Ishikawa (cell line): Measurements from ENCODE around the gene NDUFC2.

Experiments used
- CEBPB ChIP-seq: IDR thresholded peaks from 2 replicates; pipeline ENCODE4 v1.6.1; 2012
- CREB1 ChIP-seq: IDR thresholded peaks from 2 replicates; pipeline ENCODE4 v1.6.1; 2012; ENCODE audit warnings: low read depth
- EGR1 ChIP-seq: IDR thresholded peaks from 2 replicates; pipeline ENCODE4 v1.6.1; 2012
- EP300 ChIP-seq: IDR thresholded peaks from 2 replicates; pipeline ENCODE4 v1.6.1; 2012; ENCODE audit warnings: borderline replicate concordance
- FOXM1 ChIP-seq: IDR thresholded peaks from 2 replicates; pipeline ENCODE4 v1.6.1; 2012; ENCODE audit warnings: low read depth, borderline replicate concordance
- NFIC ChIP-seq: IDR thresholded peaks from 2 replicates; pipeline ENCODE4 v1.6.1; 2012
- RAD21 ChIP-seq: IDR thresholded peaks from 2 replicates; pipeline ENCODE4 v1.6.1; 2012; ENCODE audit warnings: low read depth
- REST ChIP-seq: IDR thresholded peaks from 2 replicates; pipeline ENCODE4 v1.6.1; 2012; ENCODE audit warnings: low read depth, mild to moderate bottlenecking
- TAF1 ChIP-seq: IDR thresholded peaks from 2 replicates; pipeline ENCODE4 v1.6.1; 2012; ENCODE audit warnings: low read depth, mild to moderate bottlenecking
- TCF12 ChIP-seq: IDR thresholded peaks from 2 replicates; pipeline ENCODE4 v1.6.1; 2012; ENCODE audit warnings: low read depth
- TEAD4 ChIP-seq: IDR thresholded peaks from 2 replicates; pipeline ENCODE4 v1.6.1; 2012
- YY1 ChIP-seq: IDR thresholded peaks from 2 replicates; pipeline ENCODE4 v1.6.1; 2012; ENCODE audit warnings: low read depth
- ZBTB7A ChIP-seq: IDR thresholded peaks from 2 replicates; pipeline ENCODE4 v1.6.1; 2012; ENCODE audit warnings: low read depth
- TF ChIP-seq, protein P1 (sequence below): IDR thresholded peaks from 2 replicates; pipeline ENCODE4 v1.6.1; 2012
- TF ChIP-seq, protein P2 (sequence below): IDR thresholded peaks from 2 replicates; pipeline ENCODE4 v1.6.1; 2012

NDUFC2 gene

DNA sequence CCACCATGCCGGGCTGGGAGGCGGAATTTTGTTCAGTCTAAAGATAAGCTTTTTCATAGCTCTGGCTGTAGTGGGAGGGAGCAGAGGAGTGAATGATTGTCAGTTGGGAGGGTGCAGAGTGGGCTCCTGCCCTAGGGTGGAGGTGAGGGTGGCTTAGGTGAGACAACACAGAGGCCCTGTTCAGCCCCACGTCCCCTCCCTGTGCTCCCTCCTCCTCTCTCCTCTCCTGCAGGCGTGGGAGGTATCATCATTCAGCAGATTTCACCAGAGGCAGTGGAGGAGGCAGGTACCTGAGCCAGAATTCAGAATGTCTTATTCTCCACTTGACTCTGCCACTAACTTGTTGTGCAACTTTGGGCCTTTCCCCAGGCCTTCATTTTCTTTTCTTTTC is 17.7 kb downstream of the NDUFC2 start:
- no peak for TF ChIP-seq TAF1
- no peak for TF ChIP-seq FOXM1
- no peak for TF ChIP-seq EGR1
- no peak for TF ChIP-seq TEAD4
- no peak for TF ChIP-seq YY1
- TF ChIP-seq CEBPB = no peak
- TF ChIP-seq, protein P1, sequence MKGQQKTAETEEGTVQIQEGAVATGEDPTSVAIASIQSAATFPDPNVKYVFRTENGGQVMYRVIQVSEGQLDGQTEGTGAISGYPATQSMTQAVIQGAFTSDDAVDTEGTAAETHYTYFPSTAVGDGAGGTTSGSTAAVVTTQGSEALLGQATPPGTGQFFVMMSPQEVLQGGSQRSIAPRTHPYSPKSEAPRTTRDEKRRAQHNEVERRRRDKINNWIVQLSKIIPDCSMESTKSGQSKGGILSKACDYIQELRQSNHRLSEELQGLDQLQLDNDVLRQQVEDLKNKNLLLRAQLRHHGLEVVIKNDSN = no peak
- TF ChIP-seq TCF12 = no peak
- TF ChIP-seq ZBTB7A = no peak
- TF ChIP-seq, protein P2, sequence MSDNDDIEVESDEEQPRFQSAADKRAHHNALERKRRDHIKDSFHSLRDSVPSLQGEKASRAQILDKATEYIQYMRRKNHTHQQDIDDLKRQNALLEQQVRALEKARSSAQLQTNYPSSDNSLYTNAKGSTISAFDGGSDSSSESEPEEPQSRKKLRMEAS = no peak
- TF ChIP-seq RAD21 = no peak
- TF ChIP-seq CREB1 = no peak
- TF ChIP-seq EP300 = no peak

- TF ChIP-seq TAF1 (no peak), REST (no peak), EGR1 (no peak), TCF12 (no peak), NFIC (no peak), ZBTB7A (no peak), CREB1 (no peak), EP300 (no peak), CEBPB (no peak), FOXM1 (no peak), TEAD4 (no peak), RAD21 (no peak)
- TF ChIP-seq, protein P2 = no peak
- TF ChIP-seq, protein P1 = no peak
Observed at GRCh38 chr11:78061088-78061920, 18.4 kb downstream of the NDUFC2 start.

- TF ChIP-seq TCF12 (no peak), EP300 (no peak), RAD21 (no peak), NFIC (no peak), FOXM1 (no peak), CEBPB (no peak), ZBTB7A (no peak), YY1 (no peak), REST (no peak), CREB1 (no peak), TAF1 (no peak), TEAD4 (no peak), EGR1 (no peak)
- TF ChIP-seq, protein P1 = no peak
- TF ChIP-seq, protein P2 = no peak
Observed at GRCh38 chr11:78060533-78060932, 19.1 kb downstream of the NDUFC2 start.

DNA sequence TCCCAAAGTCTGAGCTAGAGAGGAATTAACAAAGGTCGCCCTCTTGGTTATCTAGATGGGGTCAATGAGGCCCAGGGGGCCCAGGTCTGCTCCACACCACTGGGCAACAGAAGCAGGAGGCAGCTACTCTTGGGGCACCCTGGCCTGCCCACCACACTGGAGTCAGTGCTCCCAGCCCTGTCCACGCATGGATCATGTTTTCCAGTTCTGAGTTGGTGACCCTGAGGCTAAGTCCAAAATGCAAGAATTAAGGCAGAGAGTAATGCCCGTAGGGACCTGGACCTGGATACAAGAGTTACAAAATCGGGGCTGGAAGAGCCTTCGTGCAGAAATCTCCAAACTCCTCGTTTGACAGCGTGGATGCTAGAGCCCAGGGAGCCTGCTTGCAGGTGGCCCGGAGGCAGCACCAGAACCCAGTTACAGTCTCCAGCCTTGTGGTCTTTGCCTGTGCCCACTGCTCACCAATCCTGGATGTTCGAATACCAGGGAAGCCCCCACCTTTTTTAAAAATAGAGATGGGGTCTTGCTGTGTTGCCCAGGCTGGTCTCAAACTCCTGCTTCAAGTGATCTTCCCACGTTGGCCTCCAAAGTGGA is 22.1 kb downstream of the NDUFC2 start:
- no peak for TF ChIP-seq YY1
- TF ChIP-seq, protein P1 = no peak
- TF ChIP-seq ZBTB7A = no peak
- no peak for TF ChIP-seq RAD21
- no peak for TF ChIP-seq NFIC
- TF ChIP-seq CREB1 = no peak
- TF ChIP-seq, protein P2 = no peak
